ENCODE measurements around the gene PWWP2B. TPM values are rescaled to one million over a fixed set of nuclear protein-coding genes. Genes with fewer than 3 reads are reported as not detected.

PWWP2B gene
- total RNA-seq, 1 experiment from 2014 or later, result 19.3 TPM

- intact Hi-C loops (cut with micrococcal nuclease; ENCODE audit: unreplicated experiment), result loop anchor here (1.0 to 5.0 kb wide), 5 partner anchors 60 to 180 kb away; partner anchors contain the start of gene INPP5A
- ChIA-PET CTCF (no interaction called here), POLR2A (no interaction called here)
- H3K27ac Mint-ChIP-seq (ENCODE audit: unreplicated experiment), result no peak overlapping the region
- H3K9me3 Mint-ChIP-seq (ENCODE audit: unreplicated experiment), result no peaks in the 10 kb centered on the region
- Histone ChIP-seq H3K36me3 (ENCODE audit: control insufficient read depth, insufficient read depth, low read length) (no peaks in the 10 kb centered on the region), H3K9me3 (no peaks in the 10 kb centered on the region), H3K4me3 (ENCODE audit: low read depth, low read length) (no peak overlapping the region), H3K27me3 (replicated peaks; ENCODE audit: control insufficient read depth, insufficient read depth, low read length) (no peaks in the 10 kb centered on the region), H3K4me1 (peaks cover 41% of the 10 kb centered on the region)
- no TSS peak for BruUV-seq (replicated peaks)
- no peaks in the 10 kb centered on the region for H3K36me3 Mint-ChIP-seq (ENCODE audit: insufficient read depth, unreplicated experiment)
- no peak for TF ChIP-seq CTCF (IDR thresholded peaks at IDR 0.05; ENCODE audit: insufficient read depth in 1 of 2, low read depth in 1 of 2, low read length in 1 of 2, severe bottlenecking in 1 of 2, unreplicated experiment in 1 of 2)
- H3K4me3 Mint-ChIP-seq (ENCODE audit: unreplicated experiment), result no peak overlapping the region
- H3K4me1 Mint-ChIP-seq (ENCODE audit: low read depth, unreplicated experiment), result peaks cover 7% of the 10 kb centered on the region
- H3K27me3 Mint-ChIP-seq (ENCODE audit: insufficient read depth, unreplicated experiment), result no peaks in the 10 kb centered on the region
- no peak for DNase-seq
Measured at GRCh38 chr10:132457328-132458070, 60.5 kb downstream of the PWWP2B start.

- Mint-ChIP-seq H3K27me3 (ENCODE audit: insufficient read depth, unreplicated experiment) (no peaks in the 10 kb centered on the region), H3K9me3 (ENCODE audit: unreplicated experiment) (no peaks in the 10 kb centered on the region), H3K27ac (ENCODE audit: unreplicated experiment) (no peak overlapping the region), H3K4me3 (ENCODE audit: unreplicated experiment) (no peak overlapping the region), H3K4me1 (ENCODE audit: low read depth, unreplicated experiment) (peaks cover 7% of the 10 kb centered on the region), H3K36me3 (ENCODE audit: insufficient read depth, unreplicated experiment) (no peaks in the 10 kb centered on the region)
- ChIA-PET POLR2A (no interaction called here), CTCF (interaction anchor here (1.3 kb wide), 1 partner anchor 78 kb away, joined by 5 read pairs; no protein-coding TSS in a partner anchor)
- Histone ChIP-seq H3K4me1 (peaks cover 37% of the 10 kb centered on the region), H3K9me3 (no peaks in the 10 kb centered on the region), H3K27me3 (replicated peaks; ENCODE audit: control insufficient read depth, insufficient read depth, low read length) (no peaks in the 10 kb centered on the region), H3K4me3 (ENCODE audit: low read depth, low read length) (no peak overlapping the region), H3K36me3 (ENCODE audit: control insufficient read depth, insufficient read depth, low read length) (no peaks in the 10 kb centered on the region)
- BruUV-seq (replicated peaks), result no TSS peak
- no peak for DNase-seq
- TF ChIP-seq CTCF (IDR thresholded peaks at IDR 0.05; ENCODE audit: insufficient read depth in 1 of 2, low read depth in 1 of 2, low read length in 1 of 2, severe bottlenecking in 1 of 2, unreplicated experiment in 1 of 2), result no peak
- intact Hi-C loops (cut with micrococcal nuclease; ENCODE audit: unreplicated experiment), result loop anchor here (1.0 to 5.0 kb wide), 5 partner anchors 59 to 179 kb away; partner anchors contain the start of gene INPP5A
Measured at GRCh38 chr10:132458071-132458585, 61.1 kb downstream of the PWWP2B start.

- DNase-seq, result peak in 1 of 2 experiments; percentile 81
- CTCF ChIA-PET, result interaction anchor here (0.6 to 1.3 kb wide), 4 partner anchors 39 to 172 kb away, joined by 3 to 5 read pairs (median 4); no protein-coding TSS in a partner anchor
- Histone ChIP-seq H3K27me3 (replicated peaks; ENCODE audit: control insufficient read depth, insufficient read depth, low read length) (no peaks in the 10 kb centered on the region), H3K4me3 (ENCODE audit: low read depth, low read length) (no peak overlapping the region), H3K36me3 (ENCODE audit: control insufficient read depth, insufficient read depth, low read length) (no peaks in the 10 kb centered on the region), H3K9me3 (no peaks in the 10 kb centered on the region), H3K4me1 (peaks cover 32% of the 10 kb centered on the region)
- Mint-ChIP-seq H3K36me3 (ENCODE audit: insufficient read depth, unreplicated experiment) (no peaks in the 10 kb centered on the region), H3K4me3 (ENCODE audit: unreplicated experiment) (no peak overlapping the region), H3K27me3 (ENCODE audit: insufficient read depth, unreplicated experiment) (no peaks in the 10 kb centered on the region), H3K27ac (ENCODE audit: unreplicated experiment) (no peak overlapping the region), H3K9me3 (ENCODE audit: unreplicated experiment) (no peaks in the 10 kb centered on the region), H3K4me1 (ENCODE audit: low read depth, unreplicated experiment) (peaks cover 7% of the 10 kb centered on the region)
- peak; percentile 93 to 96 for TF ChIP-seq CTCF (IDR thresholded peaks at IDR 0.05; ENCODE audit: insufficient read depth in 1 of 2, low read depth in 1 of 2, low read length in 1 of 2, severe bottlenecking in 1 of 2, unreplicated experiment in 1 of 2)
- BruUV-seq (replicated peaks), result no TSS peak
- POLR2A ChIA-PET, result no interaction called here
- intact Hi-C loops (cut with micrococcal nuclease; ENCODE audit: unreplicated experiment), result loop anchor here (1.0 to 5.0 kb wide), 5 partner anchors 59 to 179 kb away; partner anchors contain the start of gene INPP5A
Measured at GRCh38 chr10:132458586-132459300, 61.7 kb downstream of the PWWP2B start.
